GM19193 (cell line): Measurements from ENCODE around the gene JAZF1.

ENCODE experiments used
- POLR2A ChIP-seq: IDR thresholded peaks from 4 replicates; pipeline ENCODE4 v1.6.1; 2011; ENCODE audit not compliant: insufficient read depth, insufficient read length; ENCODE audit errors: extremely low read depth

Gene JAZF1

DNA sequence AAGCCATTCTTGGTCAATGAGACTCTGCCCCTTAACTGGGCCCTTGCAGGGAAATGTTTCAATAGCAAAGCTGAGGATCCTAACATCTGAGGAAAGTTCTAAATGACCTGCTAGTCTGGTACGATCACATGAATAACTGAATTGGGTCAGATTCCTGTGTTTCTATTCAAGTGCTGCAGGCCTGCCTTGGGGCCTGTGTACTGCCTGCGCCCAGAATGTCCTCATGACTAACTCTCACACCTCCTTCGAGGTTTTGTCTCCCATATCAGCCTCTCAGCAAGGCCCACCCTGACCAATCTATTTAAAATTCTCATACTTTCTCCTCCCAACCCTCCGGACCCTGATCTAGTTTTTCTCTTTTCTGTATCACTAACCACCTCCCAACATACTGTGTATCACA, 4.4 kb downstream of the JAZF1 start:
- TF ChIP-seq POLR2A, result no peak

DNA sequence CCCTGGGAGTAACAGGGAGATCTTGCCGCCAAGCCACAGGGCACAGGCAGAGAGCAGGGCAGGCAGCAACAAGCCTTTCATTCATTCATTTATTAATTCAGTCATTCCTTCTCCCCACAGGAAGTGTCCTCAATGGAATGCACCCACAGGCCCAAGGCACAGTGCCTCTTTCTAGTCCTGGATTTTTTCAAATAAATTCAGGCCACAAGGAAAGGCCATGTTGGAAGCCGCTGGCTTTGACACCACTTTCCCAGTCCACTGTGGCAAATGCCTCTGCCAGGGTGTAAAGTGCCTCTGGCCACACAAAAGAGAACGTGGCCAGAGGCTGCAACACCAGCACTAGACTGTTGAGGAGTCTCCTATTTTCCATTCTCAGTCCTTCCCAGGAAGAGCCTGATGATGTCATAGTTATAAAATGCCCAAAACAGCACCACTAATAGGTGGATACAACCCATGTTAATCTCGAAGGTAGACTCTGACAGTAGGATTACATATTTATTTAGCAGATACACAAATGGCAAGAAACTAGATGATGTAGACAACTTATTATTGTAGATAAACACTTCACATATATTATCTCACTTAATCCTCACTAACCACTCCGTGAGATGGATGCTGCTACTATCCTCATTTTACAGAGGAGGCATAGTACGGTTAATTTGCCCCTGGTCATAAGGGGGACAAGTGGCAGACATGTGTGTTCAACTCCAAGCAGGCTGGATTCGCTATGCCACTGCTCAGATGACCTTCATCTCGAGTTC, 5.5 kb downstream of the JAZF1 start:
- no peak for TF ChIP-seq POLR2A

GRCh38 chr7:28174442-28174841, 6.2 kb downstream of the JAZF1 start:
- TF ChIP-seq POLR2A, result no peak

GRCh38 chr7:28173531-28173930, 7.1 kb downstream of the JAZF1 start:
- no peak for TF ChIP-seq POLR2A

- TF ChIP-seq POLR2A, result no peak
These were observed 7.6 kb downstream of the JAZF1 start for GRCh38 chr7:28172958-28173357.

GRCh38 chr7:28170701-28171100, 9.9 kb downstream of the JAZF1 start:
- TF ChIP-seq POLR2A, result no peak

GRCh38 chr7:28169230-28169629, 11.4 kb downstream of the JAZF1 start:
- no peak for TF ChIP-seq POLR2A

- no peak for TF ChIP-seq POLR2A
These were observed 12.0 kb downstream of the JAZF1 start for GRCh38 chr7:28168393-28169158.

- TF ChIP-seq POLR2A, result no peak
These were observed 13.4 kb downstream of the JAZF1 start for GRCh38 chr7:28166982-28167715.

GRCh38 chr7:28165961-28166955, 14.3 kb downstream of the JAZF1 start:
- no peak for TF ChIP-seq POLR2A

GRCh38 chr7:28165261-28165660, 15.3 kb downstream of the JAZF1 start:
- TF ChIP-seq POLR2A, result no peak

- no peak for TF ChIP-seq POLR2A
These were observed 16.6 kb downstream of the JAZF1 start for GRCh38 chr7:28163949-28164348.

- no peak for TF ChIP-seq POLR2A
These were observed 19.3 kb downstream of the JAZF1 start for GRCh38 chr7:28161331-28161730.

DNA sequence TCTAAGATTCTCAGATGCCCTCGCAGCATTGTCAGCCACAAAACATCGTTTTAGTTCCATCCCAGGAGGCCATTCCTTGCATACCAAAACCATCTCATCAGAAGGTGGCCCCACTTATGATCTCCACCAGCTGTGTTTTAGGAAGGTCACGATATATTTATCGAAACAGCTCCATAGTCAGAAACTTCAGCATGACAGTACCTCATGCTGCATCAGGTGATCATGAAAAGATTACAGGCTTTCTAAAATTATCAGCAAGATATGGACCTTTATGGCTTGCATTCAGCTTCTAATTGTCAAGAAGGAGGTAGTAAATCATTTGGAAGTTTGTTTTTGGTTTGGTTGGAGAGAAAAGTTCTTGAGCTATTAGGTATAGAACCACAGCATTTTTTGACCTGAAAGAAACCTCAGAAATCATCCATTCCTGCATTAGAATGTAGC, 20.0 kb downstream of the JAZF1 start:
- TF ChIP-seq POLR2A, result no peak
